Measurements from ENCODE around the gene CNTN4. TPM values are rescaled to one million over a fixed set of nuclear protein-coding genes. Genes with fewer than 3 reads are reported as not detected.

The CNTN4 gene
- total and polyA plus RNA-seq, 10 donors = 0.20 to 4.3 (median 1.5) TPM

- Histone ChIP-seq H3K4me1 (no peaks in the 10 kb centered on the region), H3K9me3 (no peaks in the 10 kb centered on the region), H3K27me3 (replicated peaks in 1 of 7) (no peaks in the 10 kb centered on the region), H3K36me3 (no peaks in the 10 kb centered on the region), H3K27ac (no peak overlapping the region), H3K4me3 (no peak overlapping the region)
- 73 to 97% (median 86%) methylated on average over 1 of the region's 1 CpG for WGBS, 5 donors
- intact Hi-C loops (cut with DNase I; ENCODE audit: low total_unique reads) = no loop called here
- TF ChIP-seq CTCF (IDR thresholded peaks at IDR 0.05 in 8 of 11, conservative IDR thresholded peaks at IDR 0.05 in 3 of 11) (no peak), POLR2A (IDR thresholded peaks at IDR 0.05) (no peak), POLR2AphosphoS5 (IDR thresholded peaks at IDR 0.05) (no peak)
- no peak for DNase-seq
Measured at GRCh38 chr3:2920103-2920502, 821.4 kb downstream of the CNTN4 start.

GRCh38 chr3:2921452-2921851 is 822.8 kb downstream of the CNTN4 start:
- DNase-seq = no peak
- TF ChIP-seq CTCF (IDR thresholded peaks at IDR 0.05 in 8 of 11, conservative IDR thresholded peaks at IDR 0.05 in 3 of 11) (no peak), POLR2A (IDR thresholded peaks at IDR 0.05) (no peak), POLR2AphosphoS5 (IDR thresholded peaks at IDR 0.05) (no peak)
- Histone ChIP-seq H3K4me3 (no peak overlapping the region), H3K9me3 (no peaks in the 10 kb centered on the region), H3K27me3 (replicated peaks in 1 of 7) (no peaks in the 10 kb centered on the region), H3K36me3 (no peaks in the 10 kb centered on the region), H3K4me1 (no peaks in the 10 kb centered on the region), H3K27ac (no peak overlapping the region)
- 57 to 81% (median 73%) methylated on average over 1 of the region's 1 CpG for WGBS, 5 donors
- intact Hi-C loops (cut with DNase I; ENCODE audit: low total_unique reads) = no loop called here

GRCh38 chr3:2921903-2922302 is 823.2 kb downstream of the CNTN4 start:
- no peaks in the 10 kb centered on the region for H3K27me3 ChIP-seq (replicated peaks in 1 of 7)
- DNase-seq = no peak
- H3K36me3 ChIP-seq = no peaks in the 10 kb centered on the region
- H3K27ac ChIP-seq = no peak overlapping the region
- H3K4me1 ChIP-seq = no peaks in the 10 kb centered on the region
- WGBS, 5 donors = 48 to 71% (median 55%) methylated on average over 1 of the region's 1 CpG
- no peaks in the 10 kb centered on the region for H3K9me3 ChIP-seq
- TF ChIP-seq CTCF (IDR thresholded peaks at IDR 0.05 in 8 of 11, conservative IDR thresholded peaks at IDR 0.05 in 3 of 11) = peak in 3 of 11 experiments; percentile 18 to 25 (median 19)
- TF ChIP-seq POLR2A (IDR thresholded peaks at IDR 0.05) = no peak
- no peak overlapping the region for H3K4me3 ChIP-seq
- intact Hi-C loops (cut with DNase I; ENCODE audit: low total_unique reads) = no loop called here

- intact Hi-C loops (cut with DNase I; ENCODE audit: low total_unique reads) = no loop called here
- DNase-seq = no peak
- no peak for TF ChIP-seq CTCF (IDR thresholded peaks at IDR 0.05 in 8 of 11, conservative IDR thresholded peaks at IDR 0.05 in 3 of 11)
- TF ChIP-seq POLR2A (IDR thresholded peaks at IDR 0.05) = no peak
- no peak for TF ChIP-seq POLR2AphosphoS5 (IDR thresholded peaks at IDR 0.05)
- H3K4me1 ChIP-seq = no peaks in the 10 kb centered on the region
- 38 to 61% (median 47%) methylated on average over 3 of the region's 3 CpGs for WGBS, 5 donors
- H3K27ac ChIP-seq = no peak overlapping the region
- H3K36me3 ChIP-seq = no peaks in the 10 kb centered on the region
- H3K4me3 ChIP-seq = no peak overlapping the region
- no peaks in the 10 kb centered on the region for H3K27me3 ChIP-seq (replicated peaks in 1 of 7)
- H3K9me3 ChIP-seq = no peaks in the 10 kb centered on the region
Measured at GRCh38 chr3:2923390-2923789, 824.7 kb downstream of the CNTN4 start.

Data from spleen (tissue), 11 donors.